ENCODE results near the gene TTC13. TPM values are rescaled to one million over a fixed set of nuclear protein-coding genes. Genes with fewer than 3 reads are reported as not detected.
"Not testable (repeated sequence)": the region's sequence is repeated elsewhere in the genome, so short reads cannot be mapped to it uniquely, and the experiment has no call there.

The TTC13 gene
- total and polyA plus RNA-seq, 12 donors, result 4.3 to 9.5 (median 7.3) TPM

DNA sequence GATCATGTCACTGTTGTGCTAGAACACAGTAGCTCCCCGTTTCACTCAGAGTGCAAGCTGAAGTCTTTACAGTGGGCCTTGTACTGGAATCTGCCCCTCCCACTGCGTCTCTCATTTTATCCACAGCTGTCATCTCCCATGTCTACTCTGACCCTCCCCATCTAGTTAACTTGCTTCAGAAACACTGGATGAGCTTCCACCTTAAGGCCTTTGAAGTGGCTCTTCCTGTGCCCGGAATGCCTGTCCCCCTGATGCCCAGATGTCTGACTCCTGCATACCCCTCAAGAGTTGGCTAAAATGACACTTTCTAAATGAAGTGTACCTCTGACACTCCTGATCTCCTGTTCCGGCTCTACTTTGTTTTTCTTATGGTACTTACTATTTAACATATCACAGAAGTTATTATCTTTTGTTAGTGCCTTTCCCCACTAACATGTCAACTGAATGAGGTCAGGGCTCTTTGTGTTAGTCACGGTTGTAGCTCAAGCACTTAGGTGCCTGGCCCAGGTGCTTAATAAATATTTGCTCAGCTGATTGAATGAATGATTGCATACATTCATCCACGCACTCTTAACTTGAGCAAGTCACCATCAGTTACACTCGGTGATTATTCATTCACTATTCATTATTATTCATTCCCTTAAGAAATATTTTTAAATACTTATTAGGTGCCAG lies 13.6 kb upstream of the TTC13 start:
- peaks cover 0 to 10% (median 0%) of the 10 kb centered on the region in 9 donors for H3K4me1 ChIP-seq
- H3K27ac ChIP-seq, result no peak overlapping the region
- H3K27me3 ChIP-seq, result no peaks in the 10 kb centered on the region
- peaks cover 0 to 87% (median 45%) of the 10 kb centered on the region in 9 donors for H3K36me3 ChIP-seq
- no peak overlapping the region for H3K4me3 ChIP-seq
- DNase-seq (no peak), ATAC-seq (no peak)
- H3K9me3 ChIP-seq, result no peaks in the 10 kb centered on the region
- intact Hi-C loops (cut with DNase I), result no loop called here
- TF ChIP-seq, protein P1, sequence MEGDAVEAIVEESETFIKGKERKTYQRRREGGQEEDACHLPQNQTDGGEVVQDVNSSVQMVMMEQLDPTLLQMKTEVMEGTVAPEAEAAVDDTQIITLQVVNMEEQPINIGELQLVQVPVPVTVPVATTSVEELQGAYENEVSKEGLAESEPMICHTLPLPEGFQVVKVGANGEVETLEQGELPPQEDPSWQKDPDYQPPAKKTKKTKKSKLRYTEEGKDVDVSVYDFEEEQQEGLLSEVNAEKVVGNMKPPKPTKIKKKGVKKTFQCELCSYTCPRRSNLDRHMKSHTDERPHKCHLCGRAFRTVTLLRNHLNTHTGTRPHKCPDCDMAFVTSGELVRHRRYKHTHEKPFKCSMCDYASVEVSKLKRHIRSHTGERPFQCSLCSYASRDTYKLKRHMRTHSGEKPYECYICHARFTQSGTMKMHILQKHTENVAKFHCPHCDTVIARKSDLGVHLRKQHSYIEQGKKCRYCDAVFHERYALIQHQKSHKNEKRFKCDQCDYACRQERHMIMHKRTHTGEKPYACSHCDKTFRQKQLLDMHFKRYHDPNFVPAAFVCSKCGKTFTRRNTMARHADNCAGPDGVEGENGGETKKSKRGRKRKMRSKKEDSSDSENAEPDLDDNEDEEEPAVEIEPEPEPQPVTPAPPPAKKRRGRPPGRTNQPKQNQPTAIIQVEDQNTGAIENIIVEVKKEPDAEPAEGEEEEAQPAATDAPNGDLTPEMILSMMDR (IDR thresholded peaks at IDR 0.05), result no peak
- WGBS, 2 donors, result 68 to 75% methylated on average over 7 of the region's 7 CpGs

DNA sequence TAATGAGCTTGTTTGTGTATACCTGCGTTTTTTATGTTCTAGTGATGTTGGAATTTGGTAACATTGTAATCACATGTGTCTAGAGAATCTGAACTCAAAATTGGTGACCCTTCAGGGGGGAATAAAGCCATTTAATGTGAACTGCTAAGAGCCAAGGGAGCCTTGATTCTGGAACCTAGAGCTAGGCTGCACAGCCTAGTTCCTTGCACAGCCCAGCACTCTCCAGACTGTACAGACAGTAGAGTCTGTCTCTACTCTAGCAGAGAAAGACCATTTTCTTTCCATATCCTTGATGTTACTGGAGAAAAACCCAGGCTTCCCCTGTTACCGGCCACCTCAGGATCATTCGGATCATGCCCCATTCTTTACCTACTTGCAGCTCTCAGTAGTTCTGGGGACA lies 8.8 kb upstream of the TTC13 start:
- DNase-seq (no peak), ATAC-seq (no peak)
- TF ChIP-seq, protein P1 (IDR thresholded peaks at IDR 0.05), result no peak
- Histone ChIP-seq H3K4me3 (no peak overlapping the region), H3K27ac (no peak overlapping the region), H3K9me3 (no peaks in the 10 kb centered on the region), H3K4me1 (peaks cover 0 to 10% (median 0%) of the 10 kb centered on the region in 9 donors), H3K36me3 (peaks cover 0 to 66% (median 21%) of the 10 kb centered on the region in 9 donors), H3K27me3 (no peaks in the 10 kb centered on the region)
- 96 to 99% methylated on average over 3 of the region's 3 CpGs for WGBS, 2 donors
- intact Hi-C loops (cut with DNase I), result loop anchor here in 1 of 10 donors (10.0 kb wide), 1 partner anchor 183 kb away; no protein-coding TSS in a partner anchor

DNA sequence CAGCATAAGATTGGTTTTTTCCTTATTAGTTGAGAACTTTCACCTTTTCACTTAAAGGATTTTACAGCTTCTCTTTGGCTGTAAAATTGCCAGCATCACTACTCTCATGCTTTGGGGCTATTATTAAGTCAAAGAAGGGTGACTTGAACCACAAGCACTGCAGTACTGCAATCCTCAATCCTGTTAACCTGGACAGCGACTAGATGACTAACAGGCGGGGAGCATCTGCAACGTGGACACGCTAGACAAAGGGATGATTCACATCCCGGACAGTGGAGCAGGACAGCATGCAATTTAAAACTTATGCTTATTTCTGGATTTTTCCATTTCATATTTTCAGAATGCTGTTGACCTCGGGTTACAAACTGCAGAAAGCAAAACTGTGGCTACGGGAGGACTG lies 8.3 kb upstream of the TTC13 start:
- peaks cover 0 to 66% (median 16%) of the 10 kb centered on the region in 9 donors for H3K36me3 ChIP-seq

DNA sequence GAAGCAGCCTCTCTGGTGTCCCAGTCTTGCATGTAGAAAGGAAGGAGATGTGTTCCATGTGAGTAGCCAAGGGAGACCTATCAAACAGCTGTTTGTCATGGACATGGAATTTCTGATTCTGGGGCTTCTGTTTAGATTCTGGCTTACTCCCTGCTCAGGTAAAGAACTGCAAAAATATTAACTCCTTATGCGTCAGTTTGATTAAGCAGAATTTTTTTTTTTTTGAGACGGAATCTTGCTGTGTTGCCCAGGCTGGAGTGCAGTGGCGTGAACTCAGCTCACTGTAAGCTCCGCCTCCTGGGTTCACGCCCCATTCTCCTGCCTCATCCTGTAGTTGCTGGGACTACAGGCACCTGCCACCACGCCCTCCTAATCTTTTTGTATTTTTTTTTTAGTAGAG lies 7.0 kb upstream of the TTC13 start:
- Histone ChIP-seq H3K4me1 (peaks cover 0 to 3% (median 0%) of the 10 kb centered on the region in 9 donors), H3K4me3 (no peak overlapping the region), H3K27me3 (no peaks in the 10 kb centered on the region), H3K27ac (no peak overlapping the region), H3K9me3 (no peaks in the 10 kb centered on the region), H3K36me3 (peaks cover 0 to 66% (median 6%) of the 10 kb centered on the region in 9 donors)
- WGBS, 2 donors, result 97% methylated on average over 6 of the region's 6 CpGs
- TF ChIP-seq, protein P1 (IDR thresholded peaks at IDR 0.05), result no peak
- intact Hi-C loops (cut with DNase I), result loop anchor here in 1 of 10 donors (10.0 kb wide), 1 partner anchor 181 kb away; no protein-coding TSS in a partner anchor
- DNase-seq (no peak), ATAC-seq (no peak)

More for the DNA sequence above, 8.3 kb upstream of the TTC13 start:
- Histone ChIP-seq H3K27me3 (no peaks in the 10 kb centered on the region), H3K27ac (no peak overlapping the region), H3K4me1 (peaks cover 0 to 10% (median 0%) of the 10 kb centered on the region in 9 donors), H3K4me3 (no peak overlapping the region), H3K9me3 (no peaks in the 10 kb centered on the region)
- ATAC-seq (no peak), DNase-seq (no peak)
- TF ChIP-seq, protein P1 (IDR thresholded peaks at IDR 0.05), result no peak
- intact Hi-C loops (cut with DNase I), result loop anchor here in 1 of 10 donors (10.0 kb wide), 1 partner anchor 182 kb away; no protein-coding TSS in a partner anchor
- 84 to 90% methylated on average over 7 of the region's 7 CpGs for WGBS, 2 donors

DNA sequence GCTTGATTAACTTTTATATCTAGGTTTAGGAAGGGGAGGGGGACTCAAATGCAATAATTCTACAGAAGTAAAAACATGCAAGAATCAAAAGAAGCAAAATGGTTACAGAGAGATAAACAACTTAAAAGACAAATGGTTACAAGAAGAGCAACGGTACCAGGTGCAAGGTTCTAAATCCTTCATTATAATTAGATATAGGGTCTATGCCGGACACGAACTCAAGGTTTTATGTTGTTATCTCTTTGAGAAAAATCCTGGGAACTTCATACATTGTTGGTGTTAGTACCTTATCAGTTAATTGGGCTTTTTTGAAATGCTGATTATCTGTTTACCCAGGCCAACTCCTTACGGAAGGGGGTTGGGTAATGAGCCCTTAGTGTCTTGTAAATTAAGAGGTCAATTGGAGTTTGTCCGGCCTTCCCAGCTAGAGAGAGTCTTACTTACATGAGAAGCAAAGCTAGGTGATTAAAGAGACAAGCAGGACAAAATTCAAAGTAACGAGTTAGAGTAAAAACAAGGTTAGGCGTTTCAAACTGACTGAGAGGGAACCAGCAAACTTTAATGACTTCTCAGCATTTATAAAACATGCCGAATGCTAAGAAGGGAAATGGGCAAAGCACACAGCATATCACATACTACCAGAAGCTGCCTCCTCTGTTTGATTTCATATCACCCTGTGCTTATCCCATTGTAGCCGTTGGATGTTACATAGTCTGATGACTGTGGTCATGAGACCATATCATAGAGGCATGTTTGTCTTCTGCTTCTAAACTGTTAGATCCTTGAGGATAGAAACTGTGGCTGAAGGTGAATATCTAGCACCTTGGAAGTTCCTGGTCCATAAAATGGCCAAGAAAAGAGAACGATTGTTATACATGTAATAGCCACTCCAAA lies 6.2 kb upstream of the TTC13 start:
- intact Hi-C loops (cut with DNase I), result loop anchor here in 1 of 10 donors (10.0 kb wide), 1 partner anchor 180 kb away; no protein-coding TSS in a partner anchor
- H3K27ac ChIP-seq, ATAC-seq, H3K27me3 ChIP-seq, H3K4me3 ChIP-seq, DNase-seq, H3K9me3 ChIP-seq: not testable (repeated sequence)
- 69 to 74% methylated on average over 10 of the region's 10 CpGs for WGBS, 2 donors
- H3K36me3 ChIP-seq, result peaks cover 0 to 58% (median 0%) of the 10 kb centered on the region in 9 donors
- peaks cover 0 to 10% (median 6%) of the 10 kb centered on the region in 9 donors for H3K4me1 ChIP-seq

All from heart right ventricle (tissue), 16 donors.